GM18511 (cell line): ENCODE results near the gene LARP7.
"Not testable (repeated sequence)": the region's sequence is repeated elsewhere in the genome, so short reads cannot be mapped to it uniquely, and the experiment has no call there.

Experiments used
- ATAC-seq: cut with Tn5 transposase; IDR thresholded peaks from one replicate; pipeline ENCODE4 v1.9.1; 2021; ENCODE audit warnings: mild to moderate bottlenecking, moderate library complexity; ENCODE audit not compliant: unreplicated experiment

LARP7 gene

GRCh38 chr4:112636688-112637551, at the start of gene LARP7, which contains the start of gene ZGRF1:
TSS of gene LARP7 (plus strand) at chr4:112637143. CDS start at chr4:112644670, 7,527 bp downstream.
TSS of gene ZGRF1 (minus strand) at chr4:112636909. CDS start at chr4:112633176, 3,733 bp downstream.
- peak; percentile 90 for ATAC-seq

GRCh38 chr4:112589206-112589605, 47.7 kb upstream of the LARP7 start:
- ATAC-seq: no peak

GRCh38 chr4:112591593-112591992, 45.4 kb upstream of the LARP7 start:
- no peak for ATAC-seq

DNA sequence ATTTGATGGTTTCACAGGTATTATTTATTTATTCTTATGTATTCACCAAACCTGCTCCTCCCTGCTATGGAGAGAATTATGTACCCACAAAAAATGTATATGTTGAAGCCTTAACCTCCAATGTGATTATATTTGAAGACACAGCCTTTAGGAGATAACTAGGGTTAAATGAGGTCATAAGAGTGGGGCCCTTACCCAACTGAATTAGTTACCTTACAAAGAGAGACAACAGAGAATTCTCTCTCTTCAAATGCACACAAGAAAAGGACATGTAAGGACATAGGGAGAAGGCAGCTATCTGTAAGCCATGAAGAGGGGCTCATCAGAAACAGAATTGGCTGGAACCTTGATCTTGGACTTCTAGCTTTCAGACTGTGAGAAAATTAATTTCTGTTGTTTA, 44.2 kb upstream of the LARP7 start:
- ATAC-seq: no peak

- ATAC-seq: peak; percentile 90
Measured at GRCh38 chr4:112593438-112594133, 43.4 kb upstream of the LARP7 start.

DNA sequence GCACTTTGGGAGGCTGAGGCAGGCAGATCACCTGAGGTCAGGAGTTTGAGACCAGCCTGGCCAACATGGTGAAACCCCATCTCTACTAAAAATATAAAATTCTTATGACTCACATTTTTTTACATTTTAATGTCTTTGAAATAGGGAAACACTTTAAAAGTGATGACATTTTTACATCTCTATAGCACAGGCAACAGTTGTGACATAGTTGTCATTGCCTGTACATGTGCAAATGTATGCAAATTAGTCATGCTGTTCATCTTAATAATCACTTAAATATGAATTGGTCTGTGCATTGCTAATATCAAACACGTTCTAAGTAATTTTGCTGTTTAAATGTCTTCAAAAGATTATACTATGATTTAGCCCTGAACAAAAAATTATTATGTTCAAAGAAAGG, 42.0 kb upstream of the LARP7 start:
- ATAC-seq: no peak

DNA sequence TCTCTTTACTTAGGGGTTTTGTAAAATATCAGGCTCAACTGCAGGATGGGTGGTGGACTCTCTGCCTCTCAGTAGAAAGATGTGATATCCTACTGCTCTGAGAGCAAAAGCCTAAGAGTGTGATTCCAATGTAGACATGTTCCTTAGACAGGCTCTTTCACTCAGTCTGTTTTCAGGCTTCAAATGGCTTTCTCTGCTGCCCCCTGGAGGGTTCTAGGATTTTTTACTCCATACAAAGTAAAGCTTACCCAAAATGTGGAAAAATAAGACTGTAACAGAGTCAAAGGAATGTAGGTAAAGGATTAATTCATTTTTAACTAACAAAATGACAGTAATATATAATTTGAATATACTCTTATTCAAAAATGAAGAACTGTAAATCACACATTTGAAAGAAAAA, 32.4 kb upstream of the LARP7 start:
- no peak for ATAC-seq

DNA sequence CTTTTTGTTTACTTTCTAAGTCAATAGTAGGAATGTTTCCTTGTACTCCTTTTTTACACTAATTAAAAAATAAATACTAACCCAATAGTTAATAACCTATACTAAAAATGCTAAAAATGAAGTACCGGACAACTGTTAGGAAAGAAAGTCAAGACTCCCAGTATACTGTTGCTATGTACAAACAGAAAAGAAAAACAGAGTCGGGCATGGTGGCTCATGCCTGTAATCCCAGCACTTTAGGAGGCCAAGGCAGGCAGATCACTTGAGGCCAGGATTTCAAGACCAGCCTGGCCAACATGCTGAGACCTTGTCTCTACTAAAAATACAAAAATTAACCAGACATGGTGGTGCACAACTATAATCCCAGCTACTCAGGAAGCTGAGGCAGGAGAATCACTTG, 24.1 kb upstream of the LARP7 start:
- ATAC-seq: not testable (repeated sequence)

GRCh38 chr4:112616984-112617383, 20.0 kb upstream of the LARP7 start:
- no peak for ATAC-seq

GRCh38 chr4:112626228-112626627, 10.7 kb upstream of the LARP7 start:
- no peak for ATAC-seq

DNA sequence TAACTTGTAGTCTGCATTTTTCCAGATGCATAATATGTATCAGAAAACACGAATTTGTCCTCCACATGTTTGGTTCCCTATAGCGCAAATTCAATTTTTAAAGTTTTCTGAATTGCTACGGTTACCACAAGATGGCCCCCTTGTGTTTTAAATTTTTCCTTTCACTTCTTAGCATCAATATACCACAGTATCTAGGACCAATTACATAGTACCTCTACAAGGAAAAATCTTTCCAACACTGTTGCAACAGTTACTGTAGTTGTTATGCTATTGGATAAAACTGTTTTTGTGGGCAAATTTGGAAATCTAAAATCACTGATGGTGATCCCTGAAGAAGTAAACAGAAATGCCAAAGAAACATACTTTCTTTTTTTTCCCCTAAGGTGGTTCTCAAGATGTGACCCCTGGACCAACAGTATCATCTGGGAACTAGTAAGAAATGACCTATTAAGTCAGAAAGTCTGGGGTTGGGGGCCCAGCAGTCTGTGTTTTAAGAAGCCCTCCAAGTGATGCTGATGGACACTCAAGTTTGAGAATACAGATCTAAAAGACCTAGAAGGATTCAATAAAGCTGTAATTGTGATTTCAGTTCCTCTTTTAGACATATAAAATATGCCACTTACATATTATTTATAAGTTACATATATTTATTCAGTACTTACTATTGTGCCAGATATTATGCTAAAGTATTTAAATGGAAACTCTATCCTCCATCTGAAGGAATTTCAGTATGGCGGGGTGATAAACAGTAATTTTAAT, 3.3 kb upstream of the LARP7 start:
- ATAC-seq: no peak

- no peak for ATAC-seq
Measured at GRCh38 chr4:112637552-112637866, 566 bp downstream of the LARP7 start.

DNA sequence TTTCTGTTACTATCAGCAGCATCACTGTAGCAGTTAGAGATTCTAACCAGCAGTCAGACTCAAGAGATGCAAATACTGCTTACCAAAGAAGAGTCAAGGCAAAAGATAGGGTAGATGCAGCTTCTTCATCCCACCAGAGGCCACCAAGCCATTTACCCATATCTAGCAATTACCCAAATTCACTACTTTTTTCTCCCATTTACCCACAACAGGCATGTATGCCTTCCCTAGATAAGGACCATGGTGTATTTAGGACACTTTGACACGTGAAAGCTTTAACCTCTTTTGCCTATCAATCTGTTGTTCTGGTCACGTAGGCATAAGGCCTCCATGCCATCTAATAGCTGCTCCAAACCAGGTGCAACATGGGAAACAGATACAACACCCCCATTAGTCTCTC, 5.6 kb downstream of the LARP7 start:
- ATAC-seq: no peak

GRCh38 chr4:112644595-112645535, 7.9 kb downstream of the LARP7 start:
- not testable (repeated sequence) for ATAC-seq

DNA sequence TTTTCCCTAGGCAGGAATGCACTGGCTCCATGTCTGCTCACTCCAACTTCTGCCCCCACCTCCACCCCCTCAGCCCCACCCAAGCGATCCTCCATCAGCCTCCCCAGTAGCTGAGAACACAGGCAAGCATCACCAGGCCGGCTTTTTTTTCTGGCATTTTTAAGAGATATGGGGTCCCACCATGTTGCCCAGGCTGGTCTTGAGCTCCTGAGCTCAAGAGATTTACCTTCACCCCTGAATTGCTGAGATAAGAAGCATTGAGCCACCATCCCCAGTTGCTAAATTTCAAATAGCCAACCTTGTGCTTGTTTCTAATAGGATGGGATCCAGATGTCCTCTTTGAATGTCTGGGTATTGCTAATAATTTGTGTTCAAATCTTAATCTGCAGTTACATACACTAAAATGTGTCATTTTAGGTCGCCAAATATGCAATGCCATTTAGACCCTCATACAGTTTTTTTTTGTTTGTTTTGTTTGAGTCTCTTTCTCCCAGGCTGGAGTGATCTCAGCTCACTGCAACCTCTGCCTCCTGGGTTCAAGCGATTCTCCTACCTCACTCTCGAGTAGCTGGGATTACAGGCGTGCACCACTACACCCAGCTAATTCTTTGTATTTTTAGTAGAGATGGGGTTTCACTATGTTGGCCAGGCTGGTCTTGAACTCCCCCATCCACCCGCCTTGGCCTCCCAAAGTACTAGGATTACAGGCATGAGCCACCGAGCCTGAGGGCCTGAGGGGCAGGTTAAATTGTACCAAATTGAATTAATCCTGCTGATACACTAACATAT, 8.8 kb downstream of the LARP7 start:
- ATAC-seq: no peak

- ATAC-seq: no peak
Measured at GRCh38 chr4:112646632-112647537, 9.9 kb downstream of the LARP7 start.

DNA sequence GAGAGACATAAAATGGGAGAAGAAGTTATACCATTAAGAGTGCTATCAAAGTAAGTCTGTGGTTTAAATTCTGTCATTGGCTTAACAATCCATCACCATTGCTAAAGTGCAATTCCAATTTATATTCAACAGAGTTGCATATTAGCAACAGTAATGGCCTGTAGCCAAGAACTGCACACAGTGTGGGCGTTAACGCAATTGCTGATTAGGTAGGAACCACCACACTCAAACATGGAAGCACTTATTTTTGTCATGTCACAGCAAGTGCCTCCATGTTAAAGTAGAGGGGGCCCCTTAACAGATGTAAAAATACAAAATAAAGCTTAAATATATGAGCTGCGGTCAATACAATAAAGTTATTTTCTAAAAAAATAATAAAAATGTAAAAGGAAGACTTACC, 10.8 kb downstream of the LARP7 start:
- ATAC-seq: no peak

DNA sequence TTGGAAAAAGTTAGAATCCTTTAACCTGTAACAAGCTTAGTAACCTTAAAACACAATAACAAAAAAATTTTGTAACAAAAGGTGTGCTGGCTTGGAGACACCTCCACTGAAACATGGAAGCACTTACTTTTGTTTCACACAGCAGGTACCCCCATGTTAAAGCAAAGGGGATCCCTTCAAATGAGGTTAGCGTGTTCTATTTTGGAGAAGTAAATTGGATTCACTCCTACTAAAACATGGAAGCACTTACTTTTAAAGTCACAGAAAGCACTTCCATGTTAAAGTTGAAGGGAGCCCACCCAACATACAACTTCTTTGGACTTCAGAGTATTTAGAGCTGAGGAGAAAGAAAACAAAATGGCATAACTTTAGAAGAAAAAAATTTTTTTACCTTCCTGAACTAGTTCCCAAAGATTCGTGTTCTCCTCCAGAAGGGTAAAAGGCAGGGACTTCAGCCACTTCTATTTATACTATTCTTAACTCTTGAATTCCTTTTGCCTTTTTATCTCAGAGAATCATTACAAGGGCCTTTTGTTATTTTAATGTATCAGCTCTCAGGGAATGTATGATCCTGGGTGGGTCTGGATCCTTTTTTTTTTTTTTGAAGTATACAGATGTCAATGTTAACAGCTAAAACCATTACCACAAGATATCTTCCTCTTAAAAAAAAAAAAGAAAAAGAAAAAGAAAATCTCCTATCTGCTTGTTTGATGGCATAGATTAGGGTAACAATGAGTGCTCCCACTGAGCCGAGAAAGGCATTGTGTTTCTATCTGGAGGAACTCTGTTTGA, 11.5 kb downstream of the LARP7 start:
- ATAC-seq: no peak
